Neural progenitor cell (in vitro differentiated cells): Measurements from ENCODE around the gene VTCN1. TPM values are rescaled to one million over a fixed set of nuclear protein-coding genes. Genes with fewer than 3 reads are reported as not detected.
A peak's percentile ranks its signal among the peaks of the same experiment; 100 is the strongest.

Source experiments
- DNase-seq: peaks from one replicate; pipeline ENCODE4 v3.0.0-alpha.2; 2016; ENCODE audit warnings: low spot score
- H2AFZ ChIP-seq: fragments of 200-600 bp; sonication (generic); replicated peaks from 2 replicates; pipeline ENCODE4 v1.6.1; 2016; ENCODE audit warnings: antibody characterized with exemption
- H3F3A ChIP-seq: fragments of 200-600 bp; sonication (generic); 2 replicates; pipeline ENCODE4 v1.6.1; 2016; ENCODE audit warnings: antibody characterized with exemption, low read depth
- H3K27ac ChIP-seq: fragments of 200-600 bp; sonication (generic); 2 replicates; pipeline ENCODE4 v1.5.1; 2016; ENCODE audit warnings: mild to moderate bottlenecking
- H3K27me3 ChIP-seq: fragments of 200-600 bp; sonication (generic); 2 replicates; pipeline ENCODE4 v1.6.1; 2016; ENCODE audit warnings: mild to moderate bottlenecking, moderate library complexity
- H3K36me3 ChIP-seq: fragments of 200-600 bp; sonication (generic); 2 replicates; pipeline ENCODE4 v1.5.1; 2016
- H3K4me1 ChIP-seq: fragments of 200-600 bp; sonication (generic); 2 replicates; pipeline ENCODE4 v1.6.1; 2016; ENCODE audit warnings: mixed run types
- H3K4me2 ChIP-seq: fragments of 200-600 bp; sonication (generic); 2 replicates; pipeline ENCODE4 v1.6.1; 2016
- H3K4me3 ChIP-seq: fragments of 200-600 bp; sonication (generic); 2 replicates; pipeline ENCODE4 v1.5.1; 2016
- H3K79me2 ChIP-seq: fragments of 200-600 bp; sonication (generic); 2 replicates; pipeline ENCODE4 v1.6.1; 2016; ENCODE audit warnings: low read depth
- H3K9ac ChIP-seq: fragments of 200-600 bp; sonication (generic); 2 replicates; pipeline ENCODE4 v1.6.1; 2016
- H3K9me3 ChIP-seq: fragments of 200-600 bp; sonication (generic); 2 replicates; pipeline ENCODE4 v1.5.1; 2016; ENCODE audit warnings: low read depth
- H4K20me1 ChIP-seq: fragments of 200-600 bp; sonication (generic); 2 replicates; pipeline ENCODE4 v1.6.1; 2016; ENCODE audit warnings: low read depth
- H3K27ac Mint-ChIP-seq: 3 replicates; pipeline ENCODE4 v1.8.0; 2021; ENCODE audit warnings: mixed read lengths
- H3K27me3 Mint-ChIP-seq: 2 replicates; pipeline ENCODE4 v1.8.0; 2022; ENCODE audit warnings: low read depth, mild to moderate bottlenecking, inconsistent platforms, moderate library complexity, mixed read lengths; ENCODE audit not compliant: insufficient read depth
- H3K36me3 Mint-ChIP-seq: 3 replicates; pipeline ENCODE4 v1.8.0; 2021; ENCODE audit warnings: mixed read lengths
- H3K4me1 Mint-ChIP-seq: 3 replicates; pipeline ENCODE4 v1.8.0; 2021; ENCODE audit warnings: mixed read lengths
- H3K4me3 Mint-ChIP-seq: 3 replicates; pipeline ENCODE4 v1.8.0; 2021; ENCODE audit warnings: mild to moderate bottlenecking, moderate library complexity, mixed read lengths
- H3K9me3 Mint-ChIP-seq: 3 replicates; pipeline ENCODE4 v1.8.0; 2020; ENCODE audit warnings: mixed read lengths
- CTCF ChIP-seq: fragments of 200-600 bp; sonication (generic); IDR thresholded peaks from 2 replicates; pipeline ENCODE4 v1.5.1; 2017; ENCODE audit warnings: antibody characterized with exemption, mild to moderate bottlenecking
- EZH2 ChIP-seq: fragments of 200-600 bp; sonication (generic); IDR thresholded peaks from 2 replicates; pipeline ENCODE4 v1.6.1; 2017; ENCODE audit warnings: antibody characterized with exemption, mild to moderate bottlenecking, moderate library complexity
- EZH2phosphoT487 ChIP-seq: fragments of 200-600 bp; sonication (generic); IDR thresholded peaks from 2 replicates; pipeline ENCODE4 v1.6.1; 2017; ENCODE audit warnings: antibody characterized with exemption
- microRNA counts: library from miRNA; unstranded; fragments of <30 nt; microRNA quantifications from one replicate; lab custom pipeline; 2016
- microRNA-seq: library from miRNA; unstranded; fragments of <30 nt; microRNA quantifications from one replicate; pipeline ENCODE4, GENCODE V29; 2016
- small RNA-seq: library from RNA; depleted of rRNA; stranded (forward); fragments of <200 nt; gene quantifications from one replicate; pipeline ENCODE3, GENCODE V24; 2015
- total RNA-seq: library from RNA; depleted of rRNA; stranded (reverse); fragments of >200 nt; gene quantifications from 2 replicates; pipeline ENCODE4 v1.2.3, GENCODE V29; 2015; ENCODE audit warnings: low replicate concordance

The VTCN1 gene
- total RNA-seq, 1 donor from 2014 or later: 0.11 TPM

GRCh38 chr1:117094841-117095604 lies 115.7 kb downstream of the VTCN1 start:
- no peak for TF ChIP-seq CTCF
- no peak for TF ChIP-seq EZH2
- TF ChIP-seq EZH2phosphoT487: no peak
- peaks cover 3% of the 10 kb centered on the region for H3K27me3 Mint-ChIP-seq
- DNase-seq: no peak
- H3K79me2 ChIP-seq: no peaks in the 10 kb centered on the region
- H3K4me1 Mint-ChIP-seq: peaks cover 22% of the 10 kb centered on the region
- H3K9me3 ChIP-seq: no peaks in the 10 kb centered on the region
- peaks cover 24% of the 10 kb centered on the region for H3K36me3 Mint-ChIP-seq
- no peaks in the 10 kb centered on the region for H3K27me3 ChIP-seq
- H3K9me3 Mint-ChIP-seq: no peaks in the 10 kb centered on the region
- H3K4me1 ChIP-seq: no peaks in the 10 kb centered on the region
- no peak overlapping the region for H3K4me3 Mint-ChIP-seq
- no peak overlapping the region for H3K27ac ChIP-seq
- no peak overlapping the region for H2AFZ ChIP-seq
- H3K36me3 ChIP-seq: no peaks in the 10 kb centered on the region
- H4K20me1 ChIP-seq: no peaks in the 10 kb centered on the region
- no peak overlapping the region for H3K9ac ChIP-seq
- no peaks in the 10 kb centered on the region for H3F3A ChIP-seq
- no peak overlapping the region for H3K27ac Mint-ChIP-seq
- H3K4me2 ChIP-seq: no peak overlapping the region
- no peak overlapping the region for H3K4me3 ChIP-seq

GRCh38 chr1:117093870-117094621 lies 116.7 kb downstream of the VTCN1 start:
- Histone ChIP-seq H3K4me3 (no peak overlapping the region), H3K4me2 (no peak overlapping the region), H3K9ac (no peak overlapping the region), H4K20me1 (no peaks in the 10 kb centered on the region), H3K9me3 (no peaks in the 10 kb centered on the region), H3K27me3 (no peaks in the 10 kb centered on the region), H3K27ac (no peak overlapping the region), H2AFZ (no peak overlapping the region), H3K79me2 (no peaks in the 10 kb centered on the region), H3K4me1 (no peaks in the 10 kb centered on the region), H3F3A (no peaks in the 10 kb centered on the region), H3K36me3 (no peaks in the 10 kb centered on the region)
- Mint-ChIP-seq H3K4me3 (no peak overlapping the region), H3K27me3 (peaks cover 3% of the 10 kb centered on the region), H3K9me3 (no peaks in the 10 kb centered on the region), H3K27ac (peak overlapping the region; percentile 81), H3K4me1 (peaks cover 22% of the 10 kb centered on the region), H3K36me3 (peaks cover 17% of the 10 kb centered on the region)
- DNase-seq: peak; percentile 22
- TF ChIP-seq CTCF: peak; percentile 36
- no peak for TF ChIP-seq EZH2

MicroRNAs encoded within 50 kb of the gene (microRNA counts, 767-probe panel; counts per million panel counts)
- microRNA hsa-miR-942 (lab: Ali Mortazavi, UCI): 460 counts per million, percentile 90 among the panel's probes with 10 or more counts

Small RNA genes lying within 50 kb of the gene (microRNA-seq; reads per million reads assigned to microRNA genes)
- 28.9 reads per million, percentile 59 among the genes with 10 or more reads in this experiment for gene MIR942

Small RNA genes lying within 50 kb of the gene (small RNA-seq; reads per million reads assigned to genes)
- gene MIR942 (1.0 reads per million, percentile 78 among the genes with 10 or more reads in this experiment), gene RF00017 (not detected)

Other genes with a start within 250 kb of the VTCN1 start
- 0.28 and 0.41 TPM in 2 replicates for gene CD101, start 209.2 kb downstream of the VTCN1 start, total RNA-seq
- gene TTF2, start 150.6 kb downstream of the VTCN1 start, total RNA-seq: 36.1 and 38.2 TPM in 2 replicates
- gene TRIM45, start 89.2 kb downstream of the VTCN1 start, total RNA-seq: 15.7 and 19.0 TPM in 2 replicates
- 20.0 and 28.6 TPM in 2 replicates for gene MAN1A2, start 156.5 kb upstream of the VTCN1 start, total RNA-seq